Kidney tubule cell (primary cell): ENCODE results near the gene MACF1.
"Not testable (repeated sequence)": the region's sequence is repeated elsewhere in the genome, so short reads cannot be mapped to it uniquely, and the experiment has no call there.

Experiments
- DNase-seq: peaks from one replicate; pipeline ENCODE4 v3.0.0-alpha.2; 2018; ENCODE audit warnings: low spot score

Gene MACF1

GRCh38 chr1:39493043-39493810 is 288.7 kb downstream of the MACF1 start:
- not testable (repeated sequence) for DNase-seq

- no peak for DNase-seq
Measured at GRCh38 chr1:39494671-39495410, 290.3 kb downstream of the MACF1 start.

- DNase-seq, result not testable (repeated sequence)
Measured at GRCh38 chr1:39496520-39496919, 292.0 kb downstream of the MACF1 start.

DNA sequence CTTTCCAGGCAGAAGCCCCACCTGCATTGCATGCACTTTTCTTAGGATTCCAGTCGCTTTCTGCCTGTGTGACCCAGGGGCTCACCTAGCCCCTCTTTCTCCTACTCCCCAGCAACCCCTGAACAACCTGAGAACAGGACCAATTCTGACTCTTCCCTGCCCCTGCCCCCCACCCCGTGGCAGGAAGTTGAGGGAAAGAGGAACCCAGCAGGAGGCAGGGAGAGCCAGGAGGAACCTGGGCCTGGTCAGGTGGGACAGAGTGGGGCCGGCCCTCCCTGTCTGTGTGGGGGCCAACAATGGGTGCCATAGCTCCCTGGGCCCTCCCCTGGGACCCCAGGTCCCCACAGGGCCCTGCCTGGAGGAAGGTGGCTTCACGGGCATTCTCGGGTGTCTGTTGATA is 293.1 kb downstream of the MACF1 start:
- no peak for DNase-seq

DNA sequence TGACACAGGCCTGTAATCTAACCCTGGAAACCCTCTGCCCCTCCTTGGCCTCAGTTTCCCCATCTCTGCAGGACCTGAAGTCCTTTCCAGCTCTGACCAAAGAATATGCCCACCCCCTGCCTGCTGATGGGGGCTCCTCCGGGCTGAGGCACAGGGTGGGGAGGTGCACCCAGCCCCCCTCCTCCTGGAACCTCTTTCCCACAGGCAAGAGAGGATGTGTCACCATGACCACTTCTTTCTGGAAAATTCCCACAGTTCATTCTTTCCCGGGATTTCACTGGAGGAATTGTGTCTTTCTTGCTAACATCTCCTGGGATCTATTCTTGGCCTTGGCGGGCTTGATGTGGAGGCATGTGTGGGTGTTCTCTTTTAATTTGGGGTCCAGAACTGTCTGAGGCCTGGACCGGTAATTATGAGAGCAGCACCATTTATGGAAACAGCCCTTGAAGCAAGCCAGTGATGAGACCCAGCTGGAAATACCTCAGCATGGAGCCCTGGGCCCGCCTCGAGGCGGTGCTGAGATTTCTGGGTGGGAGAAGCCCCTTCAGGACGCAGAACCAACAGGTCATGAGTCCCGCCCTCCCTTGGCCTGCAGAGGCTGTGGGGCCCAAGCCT is 293.7 kb downstream of the MACF1 start:
- DNase-seq, result not testable (repeated sequence)

DNA sequence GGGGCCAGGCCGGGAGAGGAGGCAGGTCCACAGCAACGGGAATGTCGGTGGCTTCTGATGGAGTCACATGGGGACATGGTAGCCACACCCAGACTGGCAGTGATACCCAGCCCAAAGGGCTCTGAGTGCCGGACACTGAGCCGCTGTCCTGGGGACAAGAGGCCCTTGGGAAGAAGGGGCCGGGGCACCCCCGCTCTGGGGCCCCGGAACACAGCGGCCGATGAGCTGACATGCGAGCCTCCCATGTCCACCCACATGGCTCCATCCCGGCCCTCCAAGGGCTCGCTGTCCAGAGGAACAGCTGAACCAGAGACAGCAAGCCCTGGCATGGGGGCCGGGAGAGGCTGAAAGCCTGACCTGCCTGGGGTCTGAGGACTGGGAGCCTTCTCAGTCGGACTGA is 294.3 kb downstream of the MACF1 start:
- not testable (repeated sequence) for DNase-seq

DNA sequence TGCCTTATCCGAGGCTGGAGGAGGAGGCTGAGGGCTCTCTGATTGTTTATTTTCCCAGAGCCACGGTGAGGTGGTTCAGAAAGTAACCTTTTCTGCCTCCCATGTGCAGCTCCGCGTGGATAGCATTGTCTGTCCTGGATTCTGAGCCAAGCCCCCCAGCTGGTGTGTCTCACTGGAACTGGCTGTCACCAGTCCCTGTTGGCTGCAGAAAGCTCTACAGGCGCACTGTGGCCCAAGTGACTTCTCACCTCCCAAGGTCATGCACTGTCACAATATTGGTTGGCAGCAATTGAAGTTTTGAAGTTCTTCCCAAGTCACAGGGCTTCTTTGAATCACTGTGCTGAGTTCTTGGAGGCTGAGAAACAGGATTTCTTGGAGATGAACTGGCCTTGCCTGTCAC is 295.2 kb downstream of the MACF1 start:
- no peak for DNase-seq

DNA sequence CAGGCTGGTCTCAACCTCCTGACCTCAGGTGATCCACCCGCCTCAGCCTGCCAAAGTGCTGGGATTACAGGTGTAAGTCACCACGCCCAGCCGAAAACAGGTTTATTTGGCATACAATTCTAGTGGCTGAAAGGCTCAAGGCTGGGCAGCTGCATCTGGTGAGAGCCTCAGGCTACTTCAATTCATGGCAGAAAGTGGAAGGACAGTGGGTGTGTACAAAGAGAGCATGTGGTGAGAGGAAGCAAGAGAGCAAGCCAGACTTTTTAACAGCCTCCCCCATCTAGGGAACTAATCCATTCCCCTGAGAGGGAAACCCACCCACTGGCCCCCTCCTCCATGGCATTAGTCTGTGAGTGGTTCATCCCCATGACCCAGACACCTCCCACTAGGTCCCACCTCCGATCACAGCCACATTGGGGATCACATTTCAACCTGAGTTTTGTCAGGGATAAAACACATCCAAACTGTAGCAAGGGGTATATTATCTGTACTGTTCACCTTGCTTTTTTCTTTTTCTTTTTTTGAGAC is 296.4 kb downstream of the MACF1 start:
- no peak for DNase-seq

DNA sequence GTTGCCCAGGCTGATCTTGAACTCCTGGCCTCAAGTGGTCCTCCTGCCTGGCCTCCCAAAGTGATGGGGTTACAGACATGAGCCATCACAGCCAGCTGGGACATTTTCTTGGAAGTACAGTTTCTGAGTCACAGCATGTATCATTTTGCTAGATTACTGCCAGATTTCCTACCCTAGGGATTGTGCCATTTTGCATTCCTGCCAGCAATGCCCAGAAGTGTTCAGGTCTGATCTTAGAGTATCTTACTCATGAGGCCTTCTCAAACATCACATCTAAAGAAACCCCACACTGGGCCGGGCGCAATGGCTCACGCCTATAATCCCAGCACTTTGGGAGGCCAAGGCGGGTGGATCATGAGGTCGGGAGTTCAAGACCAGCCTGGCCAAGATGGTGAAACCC is 297.2 kb downstream of the MACF1 start:
- DNase-seq, result no peak

DNA sequence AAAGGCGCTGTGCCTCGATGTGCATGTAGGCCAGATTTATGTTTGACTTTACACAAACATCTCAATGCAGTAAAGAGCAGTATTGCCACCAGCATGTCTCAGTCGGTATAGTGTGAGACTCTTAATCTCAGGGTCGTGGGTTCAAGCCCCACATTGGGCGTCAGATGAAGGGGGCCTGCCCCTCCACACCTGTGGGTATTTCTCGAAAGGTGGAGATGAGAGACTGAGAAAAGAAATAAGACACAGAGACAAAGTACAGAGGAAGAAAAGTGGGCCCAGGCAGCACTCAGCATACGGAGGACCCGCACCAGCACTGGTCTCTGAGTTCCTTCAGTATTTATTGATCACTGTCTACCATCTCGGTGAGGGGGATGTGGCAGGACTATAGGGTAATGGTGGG is 299.9 kb downstream of the MACF1 start:
- DNase-seq, result not testable (repeated sequence)

- DNase-seq, result no peak
Measured at GRCh38 chr1:39505289-39505688, 300.8 kb downstream of the MACF1 start.

GRCh38 chr1:39507230-39507928 is 302.9 kb downstream of the MACF1 start:
- no peak for DNase-seq

- DNase-seq, result no peak
Measured at GRCh38 chr1:39508266-39508665, 303.8 kb downstream of the MACF1 start.

GRCh38 chr1:39508857-39509305 is 304.4 kb downstream of the MACF1 start:
- DNase-seq, result no peak

- no peak for DNase-seq
Measured at GRCh38 chr1:39509360-39510009, 305.0 kb downstream of the MACF1 start.

GRCh38 chr1:39510570-39511186 is 306.2 kb downstream of the MACF1 start:
- not testable (repeated sequence) for DNase-seq

GRCh38 chr1:39511477-39511876 is 307.0 kb downstream of the MACF1 start:
- not testable (repeated sequence) for DNase-seq

DNA sequence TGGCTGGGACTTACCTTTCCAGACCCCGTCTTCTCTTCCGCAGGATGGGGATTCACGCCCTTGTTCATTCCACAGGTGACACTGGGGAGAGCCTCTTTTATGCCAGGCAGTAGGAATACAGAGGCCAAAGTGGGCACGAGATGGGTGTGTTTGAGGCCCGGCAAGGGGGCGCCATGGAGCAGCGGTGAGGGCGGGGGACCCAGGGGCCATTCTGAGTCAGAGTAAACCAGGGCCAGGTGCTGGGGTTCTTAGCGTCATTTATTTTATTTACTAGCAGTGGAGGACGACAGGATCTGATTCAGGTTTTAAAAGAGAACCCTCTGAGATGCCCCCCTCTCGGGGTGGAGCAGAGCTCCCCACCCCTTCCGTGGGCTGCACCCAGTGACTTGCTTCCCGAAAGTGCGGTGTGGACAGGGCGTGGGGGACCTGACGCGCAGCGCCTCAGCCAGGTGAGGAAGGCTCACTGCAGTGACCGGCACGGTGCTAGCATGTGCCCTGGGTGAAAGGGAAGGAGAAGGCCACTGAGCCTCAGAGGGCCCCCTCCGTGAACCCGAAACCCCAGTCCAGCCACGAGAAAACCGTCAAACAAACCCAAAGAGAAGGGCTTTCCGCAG is 307.8 kb downstream of the MACF1 start:
- DNase-seq, result not testable (repeated sequence)

GRCh38 chr1:39514710-39515124 is 310.2 kb downstream of the MACF1 start:
- DNase-seq, result not testable (repeated sequence)
